Measurements from ENCODE around the gene FUBP3. TPM values are rescaled to one million over a fixed set of nuclear protein-coding genes. Genes with fewer than 3 reads are reported as not detected.

FUBP3 gene
- total RNA-seq, 4 donors from 2014 or later, result 26.5 to 147 (median 33.7) TPM

DNA sequence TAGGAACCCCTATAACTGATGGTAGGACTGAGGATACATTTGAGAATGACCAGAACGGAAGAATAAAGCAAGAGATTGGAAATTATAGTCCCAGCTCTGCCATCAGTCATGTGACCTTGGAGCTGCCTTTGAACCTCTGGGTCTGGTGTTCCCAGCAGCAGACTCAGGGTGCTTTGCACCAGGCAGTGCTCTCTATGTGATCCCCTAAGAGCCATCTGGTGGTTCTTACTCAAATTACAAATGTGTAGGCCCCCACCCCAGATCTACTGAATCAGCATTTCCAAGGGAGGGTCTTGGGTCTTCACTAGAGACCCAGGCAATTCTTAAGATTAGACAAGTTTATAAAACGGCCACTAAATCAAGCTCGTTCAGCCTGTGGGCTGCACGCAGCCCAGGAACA lies 44.8 kb downstream of the FUBP3 start:
- Histone ChIP-seq H3K27me3 (no peaks in the 10 kb centered on the region), H3K4me3 (no peak overlapping the region), H3K36me3 (peaks cover 100% of the 10 kb centered on the region), H3K4me1 (no peaks in the 10 kb centered on the region), H3K9me3 (no peaks in the 10 kb centered on the region), H3K27ac (no peak overlapping the region)
- no peak for DNase-seq (ENCODE audit: low spot score in 2 of 2)
- 90% methylated on average over 4 of the region's 4 CpGs for WGBS
- TF ChIP-seq POLR2AphosphoS5 (IDR thresholded peaks at IDR 0.05) (no peak), POLR2A (IDR thresholded peaks at IDR 0.05) (no peak), CTCF (IDR thresholded peaks at IDR 0.05) (no peak), EP300 (IDR thresholded peaks at IDR 0.05) (no peak)

DNA sequence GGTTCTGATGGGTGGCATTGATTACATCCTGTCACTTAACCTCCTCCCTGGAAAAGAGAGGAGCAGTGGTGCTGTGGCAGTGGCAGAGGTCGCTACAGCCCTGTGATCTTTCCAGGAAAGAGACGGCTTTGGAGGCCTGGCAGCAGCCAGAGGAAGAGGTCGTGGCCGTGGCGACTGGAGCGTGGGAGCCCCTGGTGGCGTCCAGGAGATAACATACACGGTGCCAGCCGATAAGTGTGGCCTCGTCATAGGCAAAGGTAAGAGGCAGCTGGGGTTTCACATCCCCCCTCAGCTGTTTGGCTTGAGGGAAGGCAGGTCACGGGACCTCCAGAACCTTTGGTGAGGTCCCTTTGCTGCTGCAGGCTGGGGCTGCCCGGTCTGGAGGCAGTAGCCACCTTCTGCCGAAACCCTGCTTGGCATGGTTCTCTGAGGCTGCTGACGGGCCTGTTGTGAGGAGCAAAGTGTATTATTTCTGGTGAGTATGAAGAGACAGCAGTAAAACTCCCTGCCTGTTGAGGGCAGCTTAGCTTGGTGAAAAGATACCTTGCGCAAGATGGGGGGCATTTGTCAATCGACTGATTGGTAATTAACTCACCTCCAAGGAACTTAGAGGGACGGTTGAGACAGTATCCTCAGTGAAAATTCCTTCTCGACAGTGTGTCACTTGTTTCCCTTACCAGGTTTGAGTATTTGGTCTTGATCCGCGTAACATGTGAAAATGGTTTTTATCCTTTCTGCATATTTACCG lies 47.0 kb downstream of the FUBP3 start:
- H3K36me3 ChIP-seq, result peaks cover 100% of the 10 kb centered on the region
- H3K27ac ChIP-seq, result no peak overlapping the region
- H3K9me3 ChIP-seq, result no peaks in the 10 kb centered on the region
- H3K4me3 ChIP-seq, result no peak overlapping the region
- no peaks in the 10 kb centered on the region for H3K4me1 ChIP-seq
- WGBS, result 91% methylated on average over 11 of the region's 21 CpGs
- no peaks in the 10 kb centered on the region for H3K27me3 ChIP-seq
- DNase-seq (ENCODE audit: low spot score in 2 of 2), result no peak
- TF ChIP-seq EP300 (IDR thresholded peaks at IDR 0.05), result no peak
- TF ChIP-seq POLR2AphosphoS5 (IDR thresholded peaks at IDR 0.05), result no peak
- TF ChIP-seq POLR2A (IDR thresholded peaks at IDR 0.05), result no peak
- TF ChIP-seq CTCF (IDR thresholded peaks at IDR 0.05), result no peak

DNA sequence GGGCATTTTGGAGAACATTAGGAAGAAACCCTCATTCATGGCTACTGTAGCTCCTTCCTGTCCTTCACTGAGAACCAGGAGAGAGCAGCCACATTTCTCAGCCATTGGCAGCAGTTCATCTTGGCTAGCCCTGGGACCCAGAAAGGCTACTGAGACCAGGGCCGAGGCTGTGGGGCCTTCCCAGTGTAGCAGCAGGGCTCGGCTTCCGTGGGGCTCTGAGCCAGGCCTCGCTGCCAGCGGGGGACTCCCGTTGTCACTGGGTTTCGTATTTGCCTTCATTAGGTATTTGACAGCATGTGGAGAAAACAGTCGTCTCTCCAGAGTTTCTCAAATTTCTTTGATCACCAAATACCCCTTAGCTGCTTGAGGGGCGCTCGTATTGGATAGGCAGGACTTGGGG lies 47.7 kb downstream of the FUBP3 start:
- no peak overlapping the region for H3K4me3 ChIP-seq
- no peak overlapping the region for H3K27ac ChIP-seq
- H3K27me3 ChIP-seq, result no peaks in the 10 kb centered on the region
- H3K36me3 ChIP-seq, result peaks cover 100% of the 10 kb centered on the region
- no peak for DNase-seq (ENCODE audit: low spot score in 2 of 2)
- H3K4me1 ChIP-seq, result no peaks in the 10 kb centered on the region
- H3K9me3 ChIP-seq, result no peaks in the 10 kb centered on the region
- WGBS, result 81% methylated on average over 10 of the region's 10 CpGs
- TF ChIP-seq EP300 (IDR thresholded peaks at IDR 0.05) (no peak), POLR2AphosphoS5 (IDR thresholded peaks at IDR 0.05) (no peak), CTCF (IDR thresholded peaks at IDR 0.05) (no peak), POLR2A (IDR thresholded peaks at IDR 0.05) (no peak)

GRCh38 chr9:130627896-130628792 lies 48.8 kb downstream of the FUBP3 start:
- Histone ChIP-seq H3K27me3 (no peaks in the 10 kb centered on the region), H3K36me3 (peaks cover 100% of the 10 kb centered on the region)
- DNase-seq (ENCODE audit: low spot score in 2 of 2), result no peak

More at GRCh38 chr9:130627896-130628792, 48.8 kb downstream of the FUBP3 start:
- Histone ChIP-seq H3K9me3 (no peaks in the 10 kb centered on the region), H3K27ac (no peak overlapping the region), H3K4me3 (no peak overlapping the region), H3K4me1 (no peaks in the 10 kb centered on the region)
- 82% methylated on average over 20 of the region's 23 CpGs for WGBS
- TF ChIP-seq CTCF (IDR thresholded peaks at IDR 0.05) (no peak), POLR2A (IDR thresholded peaks at IDR 0.05) (no peak), EP300 (IDR thresholded peaks at IDR 0.05) (no peak), POLR2AphosphoS5 (IDR thresholded peaks at IDR 0.05) (no peak)

Data from suprapubic skin (tissue), 4 donors.